NCI-H146 (cell line): ENCODE results near the gene NOSIP.
A peak's percentile ranks its signal among the peaks of the same experiment; 100 is the strongest.

ENCODE experiments used
- DNase-seq: peaks from one replicate; lab custom pipeline; 2025; lab: John Stamatoyannopoulos, UW

NOSIP gene

DNA sequence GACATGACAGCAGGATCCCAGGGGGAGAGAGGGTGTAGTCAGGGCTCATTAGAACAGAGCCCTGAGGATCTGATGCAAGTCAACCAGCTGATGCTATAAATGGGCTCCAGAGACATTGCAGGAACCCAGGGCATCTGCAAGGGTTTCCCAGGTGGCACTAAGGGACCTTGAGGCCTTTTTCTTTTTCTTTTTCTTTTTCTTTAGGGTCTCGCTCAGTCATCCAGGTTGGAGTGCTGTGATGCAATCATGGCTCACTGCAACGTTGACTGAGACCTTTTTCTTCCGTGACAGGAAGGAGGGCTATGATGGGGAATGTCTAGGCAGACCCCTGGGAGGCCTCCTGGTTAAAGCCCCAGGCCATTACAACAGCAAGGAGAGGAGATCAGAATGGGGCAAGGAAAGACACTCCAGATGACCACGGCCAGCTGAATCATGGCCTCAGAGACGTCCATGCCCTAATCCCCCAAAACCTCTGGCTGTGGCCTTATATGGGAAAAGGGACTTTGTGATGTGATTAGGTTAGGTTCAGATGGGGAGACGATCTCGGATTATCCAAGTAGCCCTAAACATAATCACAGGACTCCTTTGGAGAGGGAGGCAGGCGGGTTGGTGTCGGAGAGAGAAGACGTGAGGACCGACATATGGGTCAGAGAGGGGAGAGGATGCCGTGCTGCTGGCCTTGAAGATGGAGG lies 72.4 kb downstream of the NOSIP start:
- DNase-seq, result no peak

DNA sequence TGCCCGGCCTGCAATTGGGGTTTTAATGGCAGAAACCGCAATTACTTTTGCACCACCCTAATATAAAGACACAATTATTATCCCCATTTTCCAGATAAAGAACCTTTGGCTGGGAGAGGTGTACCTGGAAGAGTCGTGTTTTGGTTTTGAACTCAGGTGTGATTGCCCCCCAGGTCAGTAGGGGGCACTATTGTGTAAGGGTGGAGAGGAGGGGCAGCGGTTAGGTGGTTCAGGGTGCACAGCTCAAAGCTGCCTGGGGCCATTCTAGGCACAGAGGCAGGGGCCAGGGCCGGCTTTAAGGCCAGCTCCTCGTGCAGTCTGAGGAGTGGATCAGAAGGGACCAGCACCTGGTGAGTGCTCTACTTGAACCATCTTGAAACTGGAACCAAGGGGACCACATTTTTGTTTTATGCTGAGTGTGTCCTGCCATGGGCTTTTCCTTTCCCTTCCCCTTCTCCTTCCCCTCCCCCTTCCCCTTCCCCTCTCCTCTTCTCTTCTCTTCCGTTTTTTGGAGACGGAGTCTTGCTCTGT lies 73.7 kb downstream of the NOSIP start:
- DNase-seq, result peak; percentile 76
